Stimulated activated CD4-positive, alpha-beta T cell treated with anti-CD3 and anti-CD28 coated beads, Interleukin-2, amount 100 ng/mL, for 4 hours (primary cell): ENCODE measurements around the gene NR2E1.

Experiments
- DNase-seq: peaks from one replicate; pipeline ENCODE4 v3.0.0-alpha.2; 2020; ENCODE audit warnings: low read depth

Gene NR2E1

GRCh38 chr6:108156180-108156937 is 9.5 kb upstream of the NR2E1 start:
- no peak for DNase-seq

GRCh38 chr6:108156938-108157233 is 8.9 kb upstream of the NR2E1 start:
- no peak for DNase-seq

DNA sequence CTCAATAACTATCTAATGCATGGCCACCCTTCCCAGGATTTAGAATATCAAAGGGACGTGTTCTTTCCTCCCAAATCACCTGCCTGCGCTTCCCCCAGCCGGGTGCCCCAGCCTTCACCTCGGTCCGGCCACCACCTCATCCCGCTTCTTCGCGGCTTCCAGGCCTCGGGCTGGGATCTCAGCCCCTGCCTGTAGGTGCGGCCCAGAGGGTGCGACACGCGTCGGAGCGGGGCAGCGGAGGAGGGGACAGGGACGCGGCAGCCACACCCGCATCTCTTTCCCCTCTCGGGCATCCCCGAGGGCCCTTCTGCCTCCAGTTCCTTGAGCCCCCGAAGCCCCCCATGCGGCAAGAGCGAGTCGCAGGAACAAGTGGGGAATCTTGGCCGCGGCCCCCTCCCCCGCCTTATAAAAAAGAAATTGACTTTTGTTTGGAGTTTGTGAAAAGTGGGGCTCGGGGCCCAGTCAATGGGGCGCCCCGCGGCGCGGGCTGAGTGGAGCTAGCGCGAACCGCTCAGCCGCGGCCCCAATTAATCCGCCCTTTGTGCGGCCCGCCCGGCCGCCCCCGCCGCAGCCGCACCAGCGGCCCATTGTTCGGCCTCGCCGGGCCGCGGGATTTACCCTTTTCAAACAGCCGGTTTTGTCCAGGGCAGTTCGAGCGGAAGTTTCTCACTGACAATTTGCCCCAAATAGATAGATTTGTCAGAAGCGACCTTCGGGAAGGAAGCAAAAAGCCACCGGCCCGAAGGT is 8.4 kb upstream of the NR2E1 start:
- DNase-seq, result no peak

GRCh38 chr6:108157981-108158525 is 7.8 kb upstream of the NR2E1 start:
- no peak for DNase-seq

DNA sequence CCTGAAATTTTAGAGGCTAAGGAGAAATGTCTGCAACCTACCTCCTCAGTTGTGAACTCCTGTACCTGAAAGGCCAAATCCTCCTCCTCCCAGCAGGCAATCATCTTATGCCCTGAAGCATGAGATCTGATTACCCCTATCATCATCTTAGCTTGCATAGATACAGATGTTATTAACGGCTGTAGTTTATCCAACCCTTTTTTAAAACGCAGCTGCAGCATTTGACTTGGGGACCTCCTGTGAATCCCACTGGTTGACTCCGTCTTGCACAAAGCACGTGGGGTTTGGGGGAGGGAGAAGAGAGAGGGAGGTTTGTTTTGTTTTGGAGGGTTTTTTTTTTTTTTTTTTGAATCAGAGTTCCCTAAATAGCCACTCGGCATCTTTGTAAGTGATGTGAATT is 5.8 kb upstream of the NR2E1 start:
- no peak for DNase-seq

DNA sequence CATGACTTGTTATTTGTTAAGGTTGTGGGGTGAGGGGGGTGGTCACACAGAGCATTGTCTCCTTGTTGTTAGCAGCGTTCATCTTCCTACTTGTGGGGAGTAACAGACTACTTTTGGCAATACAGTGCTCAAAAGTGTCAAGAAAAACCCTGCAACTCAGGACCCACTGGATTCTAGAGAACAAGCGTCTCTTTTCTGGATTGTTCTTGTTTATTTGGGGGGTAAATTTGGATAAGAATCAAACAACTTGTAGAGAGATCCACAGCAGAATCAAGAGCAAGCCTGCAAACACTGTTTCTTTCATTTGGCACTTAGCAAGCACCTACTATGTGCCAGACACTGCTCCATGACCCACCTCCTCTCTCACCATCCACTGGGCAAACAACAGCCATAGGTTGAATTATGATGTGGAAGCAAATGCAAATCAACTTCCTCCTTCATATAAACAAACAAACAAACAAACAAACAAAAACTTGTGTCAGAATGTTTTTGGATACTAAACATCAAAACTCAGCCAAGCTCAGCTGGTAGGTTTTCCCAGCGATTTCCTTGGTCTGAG is 4.0 kb upstream of the NR2E1 start:
- DNase-seq, result no peak

- no peak for DNase-seq
Measured at GRCh38 chr6:108163267-108163643, 2.6 kb upstream of the NR2E1 start.

DNA sequence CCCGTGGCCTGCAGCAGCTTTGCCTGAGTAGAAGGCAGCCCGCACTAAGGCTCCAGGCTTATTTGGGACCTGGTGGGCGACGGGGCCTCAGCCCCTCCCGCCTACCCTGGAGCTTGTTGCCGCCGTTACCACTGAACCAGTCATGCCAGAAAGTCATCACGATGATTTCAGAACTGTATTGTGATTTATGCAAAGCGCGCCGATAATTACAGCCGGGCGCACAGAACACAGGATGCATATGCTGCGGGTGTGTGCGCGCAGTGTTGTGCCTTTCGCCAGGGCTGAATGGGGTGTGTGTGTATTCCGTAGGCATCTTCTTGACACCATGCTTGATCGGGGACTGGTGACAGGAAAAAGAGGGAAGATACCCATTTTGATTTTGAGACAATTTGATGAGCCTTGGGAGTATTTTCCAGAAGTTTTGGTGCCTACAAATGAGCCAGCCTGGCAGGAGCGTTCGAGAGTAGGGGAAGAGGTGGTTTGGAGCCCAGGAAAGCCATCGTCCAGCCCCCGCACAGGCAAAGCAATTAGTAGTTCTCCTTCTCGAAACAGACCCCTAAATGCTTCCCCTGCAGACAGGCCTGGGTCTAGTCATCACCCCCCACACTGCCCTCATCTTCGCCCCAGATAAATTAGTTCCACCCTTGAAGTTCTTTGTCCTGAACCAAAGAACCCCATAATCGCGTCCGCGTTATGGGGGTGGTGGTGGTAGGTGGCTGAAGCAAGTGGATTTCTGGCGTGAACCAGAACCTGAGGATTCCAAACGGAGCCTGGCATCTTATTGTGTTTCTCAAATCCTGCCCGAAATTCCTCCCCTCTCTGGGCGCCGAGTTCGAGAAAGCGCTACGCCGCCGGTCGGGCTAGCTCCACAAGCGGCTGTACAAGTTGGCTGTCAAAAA is 1.9 kb upstream of the NR2E1 start:
- no peak for DNase-seq

DNA sequence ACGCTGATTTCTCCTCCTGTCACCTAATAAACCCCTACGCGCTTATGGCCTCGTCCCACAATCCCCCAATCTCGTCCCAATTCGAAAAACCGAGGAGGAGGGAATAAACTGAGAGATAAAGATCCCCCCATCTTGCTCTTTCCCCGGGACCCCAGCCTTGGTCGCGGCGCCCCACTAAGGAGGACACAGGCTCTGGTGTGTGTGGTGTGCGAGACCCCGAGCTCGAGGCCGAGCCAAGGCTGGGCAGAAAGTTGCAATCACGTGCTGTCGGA is 1.3 kb upstream of the NR2E1 start:
- DNase-seq, result no peak

- DNase-seq, result no peak
Measured at GRCh38 chr6:108164815-108165706, 761 bp upstream of the NR2E1 start.

GRCh38 chr6:108166664-108167448 is 1.0 kb downstream of the NR2E1 start:
- DNase-seq, result no peak

- DNase-seq, result no peak
Measured at GRCh38 chr6:108167449-108168089, 1.7 kb downstream of the NR2E1 start.

DNA sequence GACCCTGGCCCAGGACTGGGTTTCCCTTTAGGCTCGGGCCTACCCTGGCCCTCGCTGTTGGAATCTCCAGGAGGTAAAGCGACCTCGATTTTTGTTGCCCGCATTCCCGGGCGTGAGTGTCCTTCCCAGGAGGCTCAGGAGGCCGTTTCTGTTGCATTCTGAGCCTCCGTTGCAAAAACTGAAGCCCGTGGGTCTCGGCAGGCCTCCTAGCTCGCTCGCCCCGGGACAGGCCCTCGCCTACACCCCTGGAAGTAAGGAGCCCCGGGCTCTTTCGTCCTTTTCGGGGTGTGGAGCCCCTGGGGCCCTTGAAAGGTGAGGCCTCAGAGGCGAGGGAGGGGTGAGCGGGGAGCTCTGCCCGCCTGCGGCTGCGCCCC is 2.3 kb downstream of the NR2E1 start:
- DNase-seq, result no peak

- DNase-seq, result no peak
Measured at GRCh38 chr6:108168501-108169463, 3.0 kb downstream of the NR2E1 start.

GRCh38 chr6:108169464-108170331 is 3.9 kb downstream of the NR2E1 start:
- DNase-seq, result no peak

GRCh38 chr6:108170332-108171290 is 4.8 kb downstream of the NR2E1 start:
- no peak for DNase-seq
